GM19397 (cell line): ENCODE data around the gene DMTF1.
"Not testable (repeated sequence)": the region's sequence is repeated elsewhere in the genome, so short reads cannot be mapped to it uniquely, and the experiment has no call there.

Source experiments
- ATAC-seq: cut with Tn5 transposase; IDR thresholded peaks from one replicate; pipeline ENCODE4 v1.9.1; 2021; ENCODE audit warnings: mild to moderate bottlenecking, moderate library complexity; ENCODE audit not compliant: unreplicated experiment

DMTF1 gene

DNA sequence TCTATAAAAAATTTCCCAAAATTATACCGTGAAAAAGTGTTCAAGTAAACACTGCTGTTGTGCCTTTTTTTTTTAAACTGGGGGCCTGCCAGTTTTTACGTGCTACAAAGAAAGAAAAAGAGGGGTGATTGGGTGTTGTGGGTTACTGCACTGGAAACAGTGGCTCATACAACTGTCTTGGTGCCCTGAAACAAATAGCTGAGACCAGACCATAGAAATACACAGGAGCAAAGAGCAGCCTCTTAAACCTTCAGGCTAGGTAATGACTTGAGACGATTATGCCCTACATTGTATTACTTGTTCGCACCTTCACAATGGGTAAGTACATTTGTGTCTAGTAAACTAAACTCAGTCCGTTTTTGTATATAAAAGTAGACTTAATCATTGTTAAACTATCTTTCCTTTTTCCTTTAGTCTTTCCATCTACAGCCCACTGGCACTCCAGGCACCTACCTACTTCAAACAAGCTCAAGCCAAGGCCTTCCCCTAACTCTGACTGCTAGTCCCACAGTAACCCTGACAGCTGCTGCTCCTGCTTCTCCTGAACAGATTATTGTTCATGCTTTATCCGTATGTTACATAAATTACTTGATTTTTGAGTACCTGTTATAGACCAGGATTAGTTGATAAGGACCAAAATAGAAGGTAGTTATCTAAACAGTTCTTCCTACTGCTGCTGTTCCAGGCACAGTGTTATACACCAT lies 40.7 kb downstream of the DMTF1 start:
- no peak for ATAC-seq

DNA sequence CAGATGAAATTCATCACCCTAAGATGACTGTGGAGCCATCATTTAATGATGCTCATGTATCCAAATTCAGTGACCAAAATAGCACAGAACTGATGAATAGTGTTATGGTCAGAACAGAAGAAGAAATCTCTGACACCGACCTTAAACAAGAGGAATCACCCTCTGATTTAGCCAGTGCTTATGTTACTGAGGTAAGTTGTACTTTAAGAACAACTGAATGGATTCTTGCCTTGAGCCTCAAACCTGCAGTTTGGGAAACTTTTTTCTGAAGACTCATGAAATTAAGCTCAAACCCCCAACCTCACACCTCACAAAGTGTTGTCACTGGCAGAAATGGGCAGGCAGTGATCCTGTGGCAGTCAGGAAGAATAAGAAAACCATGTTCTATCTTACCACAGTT lies 41.7 kb downstream of the DMTF1 start:
- no peak for ATAC-seq

DNA sequence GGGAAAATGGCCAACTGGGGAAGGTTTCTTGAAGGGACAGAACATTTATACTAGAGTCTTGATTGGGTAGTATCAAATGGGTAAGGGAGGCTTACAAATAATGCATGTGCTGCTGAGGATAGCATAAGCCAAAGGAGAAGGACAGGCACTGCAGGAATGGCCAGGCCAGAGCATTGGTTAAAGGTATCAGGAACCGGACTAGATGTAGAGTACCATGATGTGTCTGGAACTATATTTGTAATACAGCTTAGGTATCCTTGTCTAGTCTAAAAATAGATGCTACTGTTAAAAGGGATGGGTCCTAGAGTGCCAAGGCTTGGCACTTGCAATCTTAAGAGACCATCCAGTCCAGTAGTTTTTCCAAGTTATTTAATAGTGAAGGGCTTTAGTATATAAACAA lies 47.0 kb downstream of the DMTF1 start:
- ATAC-seq, result no peak

DNA sequence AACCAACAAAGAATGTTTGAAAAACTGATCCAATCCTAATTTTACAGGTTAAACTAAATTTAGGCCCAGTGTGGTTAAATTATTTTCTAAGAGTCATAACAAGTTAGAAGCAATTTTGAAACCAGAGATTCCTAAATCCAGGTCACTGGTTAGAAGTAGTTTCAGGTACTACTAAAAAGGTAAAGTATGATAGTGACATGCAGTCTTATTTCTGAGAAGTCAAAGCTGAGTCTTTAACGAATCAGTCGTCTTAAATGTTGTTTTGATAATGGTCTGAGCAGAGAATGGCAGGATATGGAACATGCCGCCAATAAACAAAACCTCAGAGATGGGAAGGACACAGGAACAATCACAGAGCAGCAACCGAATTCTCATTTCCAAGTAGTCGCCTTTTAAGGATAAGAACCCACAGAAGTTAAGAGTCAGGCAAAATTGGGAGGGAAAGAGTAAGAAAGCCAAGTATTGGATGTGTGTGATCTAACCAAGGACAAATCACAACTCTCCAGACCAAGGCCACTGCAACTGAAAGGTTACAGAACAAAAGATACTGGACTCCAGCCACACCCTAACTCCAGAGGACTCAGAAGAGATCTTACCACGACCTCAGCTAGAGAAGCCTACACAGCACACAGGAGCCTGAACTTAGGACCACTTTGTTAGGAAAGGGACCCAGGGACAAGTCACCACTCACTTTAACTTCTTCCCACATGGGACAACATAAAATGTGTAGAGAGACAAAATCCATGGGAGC lies 47.6 kb downstream of the DMTF1 start:
- ATAC-seq, result no peak

DNA sequence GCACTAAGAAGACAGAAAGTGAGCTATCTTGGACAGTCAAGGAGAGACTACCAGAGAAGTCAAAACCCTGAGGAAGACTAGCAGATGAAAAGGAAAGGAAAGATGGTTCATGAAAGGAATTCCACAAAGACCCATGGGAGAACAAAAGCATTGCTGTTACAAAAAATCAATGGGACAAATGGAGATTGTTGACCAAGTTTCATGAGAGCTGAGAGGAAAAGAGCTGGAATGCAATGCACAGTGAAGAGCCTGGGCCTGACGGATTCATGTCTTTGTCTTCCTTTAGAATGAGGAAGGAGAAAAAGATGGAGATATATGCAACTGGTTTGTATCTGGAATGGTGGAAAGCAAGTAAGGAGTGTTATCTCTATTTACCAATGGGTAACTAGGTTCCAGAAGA lies 50.0 kb downstream of the DMTF1 start:
- ATAC-seq, result no peak

DNA sequence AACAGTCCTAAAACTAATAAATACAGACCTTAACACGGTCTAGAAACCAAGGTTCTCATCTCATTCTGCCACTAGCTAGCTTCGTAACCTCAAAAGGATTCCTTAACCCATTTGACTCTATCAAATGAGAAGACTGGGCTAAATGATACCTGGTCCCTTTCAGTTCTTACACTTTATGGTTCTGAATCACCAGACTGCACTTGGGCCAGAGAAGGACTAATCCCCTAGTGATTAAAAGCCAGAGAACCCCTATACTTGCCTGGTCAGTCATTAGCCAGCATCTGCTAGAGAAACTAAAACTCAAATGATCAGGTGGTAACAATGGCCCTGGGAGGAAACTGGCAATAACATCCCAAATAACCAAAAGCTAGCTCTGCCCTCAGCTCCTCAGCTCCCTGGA lies 50.5 kb downstream of the DMTF1 start:
- no peak for ATAC-seq

DNA sequence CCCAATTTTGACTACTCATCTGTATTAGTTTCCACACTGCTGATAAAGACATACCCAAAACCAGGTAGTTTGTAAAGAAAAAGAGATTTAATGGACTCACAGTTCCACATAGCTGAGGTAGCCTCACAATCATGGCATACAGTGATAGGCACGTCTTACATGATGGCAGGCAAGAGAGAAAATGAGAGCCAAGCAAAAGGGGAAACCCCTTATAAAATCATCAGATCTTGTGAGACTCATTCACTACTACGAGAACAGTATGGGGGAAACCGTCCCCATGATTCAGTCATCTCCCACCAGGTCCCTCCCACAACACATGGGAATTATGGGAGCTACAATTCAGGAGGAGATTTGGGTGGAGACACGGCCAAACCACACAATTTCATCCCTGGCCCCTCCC lies 51.7 kb downstream of the DMTF1 start:
- ATAC-seq, result not testable (repeated sequence)

DNA sequence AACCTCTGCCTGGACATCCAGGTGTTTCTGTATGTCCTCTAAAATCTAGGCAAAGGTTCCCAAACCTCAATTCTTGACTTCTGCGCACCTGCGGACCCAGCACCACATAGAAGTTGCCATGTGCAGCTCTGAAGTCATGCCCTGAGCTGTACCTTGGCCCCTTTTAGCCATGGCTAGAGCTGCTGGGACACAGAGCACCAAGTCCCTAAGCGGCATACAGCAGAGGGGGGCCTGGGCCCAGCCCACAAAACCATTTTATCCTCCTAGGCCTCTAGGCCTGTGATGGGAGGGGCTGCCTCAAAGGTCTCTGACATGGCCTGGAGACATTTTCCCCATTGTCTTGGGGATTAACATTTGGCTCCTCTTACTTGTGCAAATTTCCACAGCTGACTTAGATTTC lies 52.7 kb downstream of the DMTF1 start:
- no peak for ATAC-seq

DNA sequence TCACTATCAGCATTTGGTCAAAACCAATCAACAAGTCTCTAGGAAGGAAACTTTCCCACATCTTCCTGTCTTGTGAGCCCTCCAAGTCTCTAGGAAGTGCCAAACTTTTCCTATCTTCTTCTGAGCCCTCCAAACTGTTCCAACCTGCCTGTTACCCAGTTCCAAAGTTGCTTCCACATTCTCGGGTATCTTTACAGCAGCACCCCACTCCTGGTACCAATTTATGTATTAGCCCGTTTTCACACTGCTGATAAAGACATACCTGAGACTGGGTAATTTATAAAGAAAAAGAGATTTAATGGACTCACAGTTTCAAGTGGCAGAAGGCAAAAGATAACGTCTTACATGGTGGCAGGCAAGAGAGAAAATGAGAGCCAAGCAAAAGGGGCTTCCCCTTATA lies 53.4 kb downstream of the DMTF1 start:
- ATAC-seq, result not testable (repeated sequence)

DNA sequence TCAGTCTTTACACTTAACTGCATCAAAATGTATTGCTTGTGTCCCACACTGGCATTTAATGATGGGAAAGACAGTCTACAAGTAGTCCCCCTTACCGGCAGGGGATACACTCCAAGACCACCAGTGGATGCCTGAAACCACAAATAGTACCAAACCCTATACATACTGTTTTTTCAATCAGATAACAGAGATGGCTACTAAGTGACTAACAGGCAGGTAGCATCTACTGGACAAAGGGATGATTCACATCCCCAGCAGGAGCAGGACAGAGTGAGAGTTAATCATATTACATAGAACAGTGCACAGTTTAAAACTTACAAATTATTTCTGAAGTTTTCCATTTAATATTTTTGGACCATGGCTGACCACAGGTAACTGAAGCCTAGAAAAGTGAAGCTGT lies 54.1 kb downstream of the DMTF1 start:
- ATAC-seq, result no peak

DNA sequence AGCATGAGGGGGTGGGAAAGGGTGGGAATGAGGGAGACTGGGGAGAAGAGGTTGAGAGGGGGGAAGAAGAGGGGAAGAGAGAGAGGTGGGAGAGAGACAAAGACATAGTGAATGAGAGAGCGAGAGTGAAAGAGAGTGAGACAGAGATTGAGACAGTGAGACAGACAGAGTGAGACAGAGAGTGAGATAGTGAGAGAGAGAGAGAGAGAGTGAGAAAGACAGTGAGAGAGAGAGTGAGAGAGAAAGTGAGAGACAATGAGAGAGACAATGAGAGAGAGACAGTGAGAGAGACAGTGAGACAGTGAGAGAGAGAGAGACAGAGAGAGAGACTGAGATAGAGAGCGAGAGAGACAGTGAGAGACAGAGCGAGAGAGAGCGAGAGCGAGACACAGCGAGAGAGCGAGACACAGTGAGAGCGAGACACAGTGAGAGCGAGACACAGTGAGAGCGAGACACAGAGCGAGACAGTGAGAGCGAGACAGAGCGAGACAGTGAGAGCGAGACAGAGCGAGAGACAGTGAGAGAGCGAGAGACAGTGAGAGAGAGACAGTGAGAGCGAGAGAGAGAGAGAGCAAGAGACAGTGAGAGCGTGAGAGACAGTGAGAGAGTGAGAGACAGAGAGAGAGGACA lies 57.2 kb downstream of the DMTF1 start:
- no peak for ATAC-seq

DNA sequence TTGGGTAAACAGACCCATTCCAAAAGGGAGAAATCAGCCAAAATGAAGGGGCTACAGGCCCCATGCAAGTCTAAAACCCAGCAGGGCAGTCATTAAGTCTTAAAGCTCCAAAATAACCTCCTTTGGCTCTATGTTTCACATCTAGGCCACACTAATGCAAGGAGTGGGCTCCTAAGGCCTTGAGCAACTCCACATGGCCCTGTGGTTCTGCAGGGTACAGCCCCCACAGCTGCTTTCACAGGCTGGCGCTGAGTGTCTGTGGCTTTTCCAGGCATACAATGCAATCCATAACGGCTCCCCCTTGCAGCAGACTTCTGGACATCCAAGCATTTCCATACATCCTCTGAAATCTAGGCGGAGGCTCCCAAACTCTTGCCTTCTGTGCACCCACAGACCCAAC lies 58.3 kb downstream of the DMTF1 start:
- ATAC-seq, result no peak

DNA sequence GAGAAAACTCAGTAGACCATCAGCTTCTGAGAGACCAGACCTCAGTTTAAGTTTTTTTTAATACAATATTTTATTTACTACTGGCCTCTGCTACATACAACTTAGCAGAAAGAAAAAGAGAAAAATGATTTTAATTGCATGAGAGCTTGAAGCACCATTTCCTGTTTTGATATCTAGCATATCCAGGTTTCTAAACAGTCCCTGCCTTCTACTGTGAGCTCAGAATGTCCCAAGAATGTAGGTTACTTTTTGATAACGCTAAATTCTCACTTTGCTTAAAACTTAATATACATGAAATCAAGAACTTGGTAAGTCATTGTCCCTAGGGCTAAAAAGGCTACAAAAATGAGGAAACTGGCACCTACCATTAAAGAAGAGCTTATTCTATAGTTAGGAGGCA lies 60.2 kb downstream of the DMTF1 start:
- ATAC-seq, result no peak

DNA sequence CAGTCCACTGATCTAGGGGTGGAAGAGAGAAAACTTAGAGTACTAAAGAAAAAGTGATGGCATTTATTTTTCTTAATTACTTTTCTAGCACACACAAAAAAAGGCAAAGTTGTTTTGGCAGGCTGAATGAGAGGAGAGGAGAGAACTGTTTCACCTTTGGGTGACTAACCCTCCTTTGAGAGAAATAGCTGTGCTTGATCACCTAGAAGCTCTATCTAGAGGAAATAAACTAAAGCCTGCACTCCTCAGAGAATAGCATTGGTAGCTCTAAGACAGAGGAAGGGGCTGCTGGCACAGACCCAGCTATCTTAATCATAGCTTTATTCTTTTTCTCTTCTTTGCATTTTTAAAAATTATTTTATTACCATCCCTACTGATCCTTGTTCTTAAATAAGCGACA lies 61.0 kb downstream of the DMTF1 start:
- ATAC-seq, result no peak

DNA sequence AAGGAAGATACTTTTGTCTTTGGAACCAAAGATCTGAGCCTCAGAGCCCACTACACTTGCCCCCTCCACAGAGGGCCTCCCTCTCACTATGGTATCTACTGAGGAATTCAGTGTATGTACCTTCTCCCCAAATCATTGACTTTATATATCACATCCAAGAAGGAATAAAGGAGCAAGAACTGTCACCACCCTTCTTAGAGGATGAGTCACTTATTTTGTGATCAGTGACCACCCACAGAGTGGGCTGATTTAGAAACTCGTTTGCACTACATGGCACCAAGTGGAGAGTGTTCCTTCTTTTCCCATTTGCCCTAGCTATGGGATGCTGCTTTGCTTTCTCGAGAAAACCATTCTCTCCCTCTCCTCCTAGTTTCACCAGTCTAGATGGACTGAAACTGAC lies 61.6 kb downstream of the DMTF1 start:
- no peak for ATAC-seq

DNA sequence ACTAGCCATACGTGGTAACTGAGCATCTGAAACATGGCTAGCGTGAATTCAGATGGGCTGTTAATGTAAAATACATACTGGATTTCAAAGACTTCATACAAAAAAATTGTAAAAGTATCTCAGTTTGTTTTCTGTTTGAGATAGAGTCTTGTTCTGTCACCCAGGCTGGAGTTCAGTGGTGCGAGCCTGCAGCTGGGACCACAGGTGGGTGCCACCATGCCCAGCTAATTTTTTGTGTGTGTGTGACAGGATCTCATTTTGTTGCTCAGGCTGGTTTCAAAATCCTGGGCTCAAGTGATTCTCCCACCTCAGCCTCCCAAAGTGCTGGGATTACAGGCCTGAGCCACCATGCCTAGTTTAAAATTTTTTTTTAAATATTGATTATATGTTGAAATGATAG lies 62.8 kb downstream of the DMTF1 start:
- no peak for ATAC-seq

DNA sequence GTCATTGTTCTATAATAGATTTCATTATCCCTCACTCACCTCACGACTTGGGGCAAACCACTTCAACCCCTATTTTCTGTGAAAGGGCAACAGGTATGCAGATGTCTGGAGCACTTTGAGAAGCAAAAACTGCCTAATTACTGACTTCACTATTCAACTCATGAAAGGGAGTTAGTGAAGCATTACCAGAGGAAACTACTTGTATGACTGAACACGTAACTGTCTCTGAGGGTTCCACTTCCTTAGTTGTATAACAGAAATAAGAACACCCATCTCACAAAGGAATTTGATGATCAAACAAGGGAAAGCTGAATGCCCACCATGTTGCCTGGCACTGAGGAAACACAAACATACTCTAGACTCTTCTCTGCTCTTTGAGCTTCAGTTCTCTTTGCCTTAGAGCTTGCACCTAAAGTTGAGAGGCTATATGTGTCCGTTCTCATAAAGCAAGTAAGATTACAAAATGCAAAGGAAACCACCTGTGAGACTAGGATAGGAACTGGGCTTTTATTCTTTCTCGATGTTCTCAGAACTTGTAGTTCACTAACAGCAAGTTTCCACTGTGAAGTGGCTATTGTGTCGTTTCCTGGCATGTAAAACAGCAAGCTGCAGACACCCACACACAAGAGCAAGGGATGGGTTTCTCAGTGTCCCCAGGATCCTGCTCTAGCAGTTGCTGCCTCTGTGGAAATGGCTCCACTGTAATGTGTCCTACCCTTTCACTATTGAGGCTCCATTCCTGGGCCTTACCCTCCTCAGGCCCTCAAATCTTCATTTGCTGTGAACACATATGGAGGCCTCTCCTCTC lies 64.7 kb downstream of the DMTF1 start:
- ATAC-seq, result peak; percentile 42

DNA sequence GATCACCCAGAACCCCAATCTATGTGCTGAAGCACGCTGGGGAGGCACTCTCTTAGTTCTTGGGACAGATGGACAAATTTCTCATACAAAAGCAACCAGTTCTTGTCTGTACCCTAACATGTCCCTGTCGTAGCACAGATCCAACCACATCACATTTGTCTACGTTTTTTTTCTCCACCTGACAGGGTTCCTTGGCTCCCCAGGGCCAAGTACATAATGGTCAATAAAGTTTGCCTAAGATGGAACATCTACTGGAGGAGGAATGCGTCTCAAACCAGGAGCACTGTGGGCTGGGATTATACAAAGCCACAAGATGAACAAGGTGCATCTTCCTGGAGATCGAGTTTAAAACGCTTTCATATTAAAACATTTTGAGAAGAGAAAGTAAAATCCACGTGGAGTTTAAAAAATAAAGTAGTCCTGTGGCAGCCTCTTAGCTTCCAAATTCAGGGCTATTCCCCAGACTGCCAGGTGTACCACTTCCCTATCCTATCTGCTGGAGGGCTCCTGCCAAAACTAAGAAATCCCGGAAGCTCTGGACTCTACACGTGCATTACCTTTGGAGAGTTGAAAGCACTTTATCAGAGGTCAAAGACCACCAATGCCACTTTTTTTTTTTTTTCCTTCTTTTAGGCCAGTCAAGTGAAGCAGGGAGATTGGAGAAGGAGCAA lies 65.9 kb downstream of the DMTF1 start:
- no peak for ATAC-seq

DNA sequence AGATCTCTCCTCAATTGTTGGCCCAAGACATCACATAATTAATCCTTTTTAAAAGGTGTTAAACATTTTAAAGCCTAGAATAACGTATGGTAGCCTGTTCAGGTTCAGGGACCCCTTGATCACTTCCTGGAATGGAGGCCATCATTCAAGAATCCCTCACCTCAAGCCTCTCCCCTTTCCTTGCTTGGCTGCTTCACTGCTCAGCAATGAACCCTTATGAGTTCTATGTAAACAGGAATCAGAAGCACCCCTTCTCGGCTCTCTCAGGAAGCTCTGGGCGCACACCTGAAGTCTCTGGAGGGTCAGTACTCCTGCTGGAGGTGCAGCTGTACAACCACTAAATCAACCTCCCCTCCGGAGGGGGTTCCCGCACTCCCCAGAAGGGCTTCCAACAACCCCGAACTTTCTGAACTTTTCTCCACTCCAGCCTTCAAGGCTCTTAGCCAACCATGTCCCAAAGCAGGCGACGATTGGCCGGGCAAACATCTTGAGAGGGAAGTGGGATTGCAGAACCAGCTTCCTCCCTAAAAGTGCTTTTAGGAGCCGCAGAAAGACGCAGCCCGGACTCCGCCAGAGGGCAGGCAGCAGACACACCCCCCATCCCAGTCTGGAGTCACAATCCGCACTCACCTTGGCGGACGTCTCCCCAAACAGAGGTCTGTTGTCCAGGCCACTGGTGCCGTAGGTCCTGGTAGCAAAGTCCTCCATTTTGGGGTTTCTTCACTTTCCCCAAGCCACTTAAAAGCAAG lies 66.7 kb downstream of the DMTF1 start:
- peak; percentile 0 for ATAC-seq

DNA sequence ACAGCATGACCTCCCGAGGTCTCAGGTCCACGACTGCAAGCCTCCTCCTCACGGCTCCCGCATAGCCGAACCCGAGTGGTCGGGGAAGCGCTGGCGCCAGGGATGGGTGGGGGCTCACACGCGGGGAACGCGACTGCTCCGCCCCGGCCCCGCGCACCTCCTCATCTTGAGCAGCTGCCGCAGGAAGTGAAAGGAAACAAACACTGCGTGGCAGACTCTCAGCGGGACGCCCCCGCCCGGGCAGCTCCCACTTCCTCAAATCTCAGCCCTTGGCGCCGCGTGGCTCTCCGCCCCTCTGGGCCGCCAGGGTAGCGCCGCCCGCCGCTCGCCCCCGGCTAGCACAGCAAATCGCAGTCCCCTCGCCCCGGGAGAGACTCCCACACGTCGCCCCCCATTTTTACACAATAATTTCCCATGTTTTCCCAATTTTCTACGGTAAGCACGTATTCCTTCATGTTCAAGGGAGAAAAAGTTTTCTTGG lies 67.3 kb downstream of the DMTF1 start, which contains the start of gene TMEM243:
TSS of gene TMEM243 (minus strand) at position 188 of the 481 bp plus-strand sequence. CDS start 229 bp downstream, outside the sequence.
- ATAC-seq, result peak; percentile 47
